Nasal cavity respiratory epithelium epithelial cell of viscerocranial mucosa (primary cell): Measurements from ENCODE around the gene CGB5. TPM values are rescaled to one million over a fixed set of nuclear protein-coding genes. Genes with fewer than 3 reads are reported as not detected.

Experiments used
- total RNA-seq: library from RNA; depleted of rRNA; stranded (reverse); fragments of >200 nt; gene quantifications from 2 replicates; pipeline ENCODE4 v1.2.3, GENCODE V29; 2014

Gene CGB5
- not detected in 2 replicates for total RNA-seq

GRCh38 chr19:49043548-49043947, at the start of gene CGB5:
TSS of gene CGB5 (plus strand) at chr19:49043848. CDS start at chr19:49044210, 362 bp downstream.

GRCh38 chr19:49017041-49017665, 26.5 kb upstream of the CGB5 start, which contains the start of gene LHB:
TSS of gene LHB (minus strand) at chr19:49017091. CDS start at chr19:49017081, 10 bp downstream.

GRCh38 chr19:49024233-49024632, 19.4 kb upstream of the CGB5 start, which contains the start of gene CGB3:
TSS of gene CGB3 (minus strand) at chr19:49024333. CDS start at chr19:49023971, 362 bp downstream.

GRCh38 chr19:49031642-49032301, 11.9 kb upstream of the CGB5 start, which contains the start of gene CGB2:
TSS of gene CGB2 (plus strand) at chr19:49031890. CDS start at chr19:49032096, 206 bp downstream.

GRCh38 chr19:49036815-49037214, 6.8 kb upstream of the CGB5 start, which contains the start of gene CGB1:
TSS of gene CGB1 (minus strand) at chr19:49036895. CDS start at chr19:49036711, 184 bp downstream.

GRCh38 chr19:49049011-49049410, 5.4 kb downstream of the CGB5 start, which contains the start of gene CGB8:
TSS of gene CGB8 (minus strand) at chr19:49049111. CDS start at chr19:49048739, 372 bp downstream.

GRCh38 chr19:49057636-49058234, 14.1 kb downstream of the CGB5 start, which contains the start of gene CGB7:
TSS of gene CGB7 (minus strand) at chr19:49057749. CDS start at chr19:49055375, 2,374 bp downstream.

GRCh38 chr19:49064768-49065611, 21.3 kb downstream of the CGB5 start, which contains the start of gene NTF4:
TSS of gene NTF4 (minus strand) at chr19:49064818. CDS start at chr19:49061997, 2,821 bp downstream.

GRCh38 chr19:49085020-49085867, 41.6 kb downstream of the CGB5 start, which contains the start of gene SNRNP70:
TSS of gene SNRNP70 (plus strand) at chr19:49085451. CDS start at chr19:49086415, 964 bp downstream.

Other genes starting within 250 kb of the CGB5 start
- gene BCAT2, start 232.8 kb upstream of the CGB5 start, total RNA-seq: 21.9 and 27.1 TPM in 2 replicates
- 2.9 and 5.1 TPM in 2 replicates for gene HSD17B14, start 207.4 kb upstream of the CGB5 start, total RNA-seq
- 1.0 and 4.2 TPM in 2 replicates for gene PLEKHA4, start 175.2 kb upstream of the CGB5 start, total RNA-seq
- 194 and 385 TPM in 2 replicates for gene PPP1R15A, start 171.4 kb upstream of the CGB5 start, total RNA-seq
- 0.34 TPM in 1 of 2 replicates, not detected in the other for gene TULP2, start 145.1 kb upstream of the CGB5 start, total RNA-seq
- gene NUCB1, start 143.5 kb upstream of the CGB5 start, total RNA-seq: 98.8 and 207 TPM in 2 replicates
- 1.6 and 14.7 TPM in 2 replicates for gene DHDH, start 110.1 kb upstream of the CGB5 start, total RNA-seq
- 55.3 and 64.6 TPM in 2 replicates for gene BAX, start 89.0 kb upstream of the CGB5 start, total RNA-seq
- 3,338 and 4,738 TPM in 2 replicates for gene FTL, start 78.5 kb upstream of the CGB5 start, total RNA-seq
- 27.7 and 52.4 TPM in 2 replicates for gene GYS1, start 50.5 kb upstream of the CGB5 start, total RNA-seq
- gene RUVBL2, start 50.0 kb upstream of the CGB5 start, total RNA-seq: 140 and 155 TPM in 2 replicates
- 0.21 and 0.34 TPM in 2 replicates for gene LHB, start 26.8 kb upstream of the CGB5 start, total RNA-seq
- gene CGB3, start 19.5 kb upstream of the CGB5 start, total RNA-seq: not detected in 2 replicates
- not detected in 2 replicates for gene CGB2, start 12.0 kb upstream of the CGB5 start, total RNA-seq
- not detected in 2 replicates for gene CGB1, start 7.0 kb upstream of the CGB5 start, total RNA-seq
- gene CGB8, start 5.3 kb downstream of the CGB5 start, total RNA-seq: not detected in 2 replicates
- gene CGB7, start 13.9 kb downstream of the CGB5 start, total RNA-seq: 1.4 and 2.3 TPM in 2 replicates
- gene NTF4, start 21.0 kb downstream of the CGB5 start, total RNA-seq: 4.9 and 5.5 TPM in 2 replicates
- gene KCNA7, start 28.9 kb downstream of the CGB5 start, total RNA-seq: under 0.01 TPM in 2 replicates
- 67.0 and 139 TPM in 2 replicates for gene SNRNP70, start 41.6 kb downstream of the CGB5 start, total RNA-seq
- gene LIN7B, start 70.5 kb downstream of the CGB5 start, total RNA-seq: 3.6 and 5.1 TPM in 2 replicates
- gene C19orf73, start 75.3 kb downstream of the CGB5 start, total RNA-seq: 1.7 and 2.7 TPM in 2 replicates
- gene PPFIA3, start 75.7 kb downstream of the CGB5 start, total RNA-seq: 2.5 and 3.8 TPM in 2 replicates
- under 0.01 TPM in 1 of 2 replicates, not detected in the other for gene HRC, start 111.5 kb downstream of the CGB5 start, total RNA-seq
- 22.2 and 28.5 TPM in 2 replicates for gene TRPM4, start 113.9 kb downstream of the CGB5 start, total RNA-seq